NB4 (cell line): Measurements from ENCODE around the gene SPATA13.

Experiments
- DNase-seq: peaks from one replicate; pipeline ENCODE4 v3.0.0; 2010; ENCODE audit warnings: low read depth
- H3K4me3 ChIP-seq: one replicate; pipeline ENCODE4 v1.5.1; 2011; ENCODE audit warnings: mild to moderate bottlenecking, low read depth, low read length, moderate library complexity
- CTCF ChIP-seq: IDR thresholded peaks from one replicate; pipeline ENCODE4 v1.5.1; 2012; ENCODE audit warnings: low read depth, low read length
- MYC ChIP-seq: IDR thresholded peaks from 2 replicates; pipeline ENCODE4 v1.6.1; 2011; ENCODE audit warnings: low read depth, low read length
- POLR2A ChIP-seq: IDR thresholded peaks from 2 replicates; pipeline ENCODE4 v1.6.1; 2011; ENCODE audit warnings: mild to moderate bottlenecking; ENCODE audit not compliant: insufficient read length; ENCODE audit errors: extremely low read depth
- TF ChIP-seq, protein P1 (sequence below): IDR thresholded peaks from 2 replicates; pipeline ENCODE4 v1.6.1; 2011; ENCODE audit warnings: low read depth, low read length

The SPATA13 gene

DNA sequence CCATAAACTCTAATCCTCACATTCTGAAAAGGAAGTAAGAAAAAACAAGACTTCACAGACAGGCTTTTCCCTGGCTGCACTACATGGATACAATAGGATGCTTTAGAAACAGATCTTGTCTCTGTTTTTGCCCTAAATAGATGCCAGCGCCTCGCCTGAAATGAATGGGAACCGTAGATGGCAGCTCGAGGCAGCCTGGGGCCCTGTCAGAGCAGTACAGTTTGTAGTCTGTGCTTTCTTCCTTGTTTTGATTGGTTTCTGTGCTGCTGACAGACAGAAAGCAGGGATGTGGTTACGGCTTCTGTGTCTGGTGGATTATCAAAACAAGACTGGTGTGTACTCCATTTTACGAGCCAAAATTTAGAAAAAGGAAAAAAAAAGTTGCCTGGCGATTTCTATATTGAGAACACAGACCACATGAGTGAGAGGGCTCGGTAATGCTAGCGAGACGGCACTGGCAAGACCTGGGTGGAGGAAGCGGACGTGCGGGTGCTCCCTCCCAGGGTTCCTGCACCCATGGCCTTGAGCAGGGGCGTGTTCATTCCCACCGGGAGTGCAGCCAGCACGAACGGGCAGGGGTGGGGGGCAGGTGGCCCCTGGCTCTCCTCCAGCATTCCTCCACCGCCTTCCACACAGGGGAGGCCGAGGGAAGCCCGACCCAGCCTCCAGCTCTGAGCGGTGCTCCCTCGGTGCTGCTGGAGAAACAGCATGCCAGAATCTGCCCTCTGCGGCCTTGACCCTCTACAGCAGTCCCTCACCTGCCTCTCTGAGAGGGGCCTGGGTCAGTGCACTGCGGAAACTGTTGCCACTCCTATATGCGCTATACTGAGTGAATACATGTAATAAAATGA, 111.3 kb downstream of the SPATA13 start:
- DNase-seq = peak; percentile 59
- H3K4me3 ChIP-seq = no peak overlapping the region
- no peak for TF ChIP-seq CTCF
- TF ChIP-seq, protein P1, sequence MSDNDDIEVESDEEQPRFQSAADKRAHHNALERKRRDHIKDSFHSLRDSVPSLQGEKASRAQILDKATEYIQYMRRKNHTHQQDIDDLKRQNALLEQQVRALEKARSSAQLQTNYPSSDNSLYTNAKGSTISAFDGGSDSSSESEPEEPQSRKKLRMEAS = no peak
- TF ChIP-seq POLR2A = no peak
- no peak for TF ChIP-seq MYC

- no peak for DNase-seq
- no peak overlapping the region for H3K4me3 ChIP-seq
- TF ChIP-seq, protein P1 = no peak
- no peak for TF ChIP-seq CTCF
- no peak for TF ChIP-seq MYC
- no peak for TF ChIP-seq POLR2A
Measured at GRCh38 chr13:24272452-24273161, 112.1 kb downstream of the SPATA13 start.

DNA sequence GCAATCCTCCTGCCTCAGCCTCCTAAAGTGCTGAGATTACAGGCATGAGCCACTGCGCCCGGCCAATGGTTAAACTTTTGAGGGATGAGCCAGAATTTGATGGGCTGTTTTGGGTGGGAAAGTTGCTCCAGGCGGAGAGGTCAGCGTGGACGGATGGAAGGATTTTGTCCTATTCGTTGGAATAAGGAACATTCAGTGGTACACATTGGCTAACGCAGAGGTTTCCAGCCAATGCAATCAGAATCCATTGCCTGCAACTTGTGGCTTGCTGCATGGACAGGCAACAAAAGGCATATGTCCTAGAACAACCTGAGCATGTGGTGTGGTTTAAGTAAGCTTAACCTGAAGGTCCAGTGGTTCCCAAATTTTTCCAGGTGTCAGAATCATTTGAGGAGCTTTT, 113.4 kb downstream of the SPATA13 start:
- no peak for DNase-seq
- TF ChIP-seq, protein P1 = no peak
- TF ChIP-seq POLR2A = no peak
- TF ChIP-seq CTCF = no peak
- no peak for TF ChIP-seq MYC
- no peak overlapping the region for H3K4me3 ChIP-seq

GRCh38 chr13:24274452-24275021, 114.0 kb downstream of the SPATA13 start:
- DNase-seq = no peak
- TF ChIP-seq CTCF (no peak), MYC (no peak), POLR2A (no peak)
- TF ChIP-seq, protein P1 = no peak
- H3K4me3 ChIP-seq = no peak overlapping the region

DNA sequence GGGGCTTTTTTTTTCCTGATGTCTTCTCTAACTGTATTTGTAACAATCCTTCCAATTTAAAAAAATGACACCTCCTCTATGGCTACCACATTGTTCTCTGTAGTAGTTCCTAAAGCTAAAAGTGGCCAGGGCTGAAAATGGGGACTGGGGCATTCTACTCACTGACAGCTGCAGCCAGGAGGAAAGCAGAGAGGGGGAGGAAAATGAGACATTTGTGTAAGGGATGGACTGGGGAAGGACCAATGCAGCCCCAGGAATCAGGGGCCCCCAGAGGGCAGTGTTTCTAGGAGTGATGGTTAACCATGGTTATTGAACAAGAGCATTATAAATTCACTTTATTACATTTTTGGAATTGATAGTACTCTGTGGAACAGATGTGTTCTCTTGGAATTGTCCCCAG, 114.5 kb downstream of the SPATA13 start:
- DNase-seq = no peak
- TF ChIP-seq CTCF (no peak), MYC (no peak), POLR2A (no peak)
- TF ChIP-seq, protein P1 = no peak
- no peak overlapping the region for H3K4me3 ChIP-seq
